Activated naive CD8-positive, alpha-beta T cell treated with anti-CD3 and anti-CD28 coated beads, Interleukin-2, amount 10 ng/mL, durations not matched to agents 7 days and 5 days (primary cell): Measurements from ENCODE around the gene CMKLR1. TPM values are rescaled to one million over a fixed set of nuclear protein-coding genes. Genes with fewer than 3 reads are reported as not detected.

ENCODE experiments used
- ATAC-seq: fragments of 150-1000 bp; cut with Tn5 transposase; one replicate; pipeline ENCODE4 v1.10.0; 2021; ENCODE audit warnings: low read depth, moderate library complexity
- POLR2A ChIA-PET: fragments of 350-600 bp; sonication (Branson Sonifier 250); formaldehyde crosslinking; loops from one replicate; lab custom pipeline; 2021; ENCODE audit warnings: antibody characterized with exemption; lab: Charles Lee
- DNase-seq: peaks from one replicate; pipeline ENCODE4 v3.0.0; 2021
- H3K27ac Mint-ChIP-seq: one replicate; pipeline ENCODE4 v1.8.0; 2022; ENCODE audit warnings: mild to moderate bottlenecking, mixed read lengths
- H3K27me3 Mint-ChIP-seq: one replicate; pipeline ENCODE4 v1.8.0; 2022; ENCODE audit warnings: mild to moderate bottlenecking, moderate library complexity, mixed read lengths
- H3K36me3 Mint-ChIP-seq: one replicate; pipeline ENCODE4 v1.8.0; 2021; ENCODE audit warnings: mild to moderate bottlenecking, mixed read lengths
- H3K4me1 Mint-ChIP-seq: one replicate; pipeline ENCODE4 v1.8.0; 2021; ENCODE audit warnings: mixed read lengths
- H3K4me3 Mint-ChIP-seq: one replicate; pipeline ENCODE4 v1.8.0; 2022; ENCODE audit warnings: mild to moderate bottlenecking, moderate library complexity, mixed read lengths
- H3K9me3 Mint-ChIP-seq: one replicate; pipeline ENCODE4 v1.8.0; 2021; ENCODE audit warnings: mixed read lengths
- total RNA-seq, 2 experiments: library from RNA; stranded (reverse); gene quantifications; one replicate each; pipeline ENCODE4 v1.2.3, GENCODE V29; 2021

CMKLR1 gene
- total RNA-seq, 2 experiments from 2014 or later, result 0.82 to 1.0 TPM

DNA sequence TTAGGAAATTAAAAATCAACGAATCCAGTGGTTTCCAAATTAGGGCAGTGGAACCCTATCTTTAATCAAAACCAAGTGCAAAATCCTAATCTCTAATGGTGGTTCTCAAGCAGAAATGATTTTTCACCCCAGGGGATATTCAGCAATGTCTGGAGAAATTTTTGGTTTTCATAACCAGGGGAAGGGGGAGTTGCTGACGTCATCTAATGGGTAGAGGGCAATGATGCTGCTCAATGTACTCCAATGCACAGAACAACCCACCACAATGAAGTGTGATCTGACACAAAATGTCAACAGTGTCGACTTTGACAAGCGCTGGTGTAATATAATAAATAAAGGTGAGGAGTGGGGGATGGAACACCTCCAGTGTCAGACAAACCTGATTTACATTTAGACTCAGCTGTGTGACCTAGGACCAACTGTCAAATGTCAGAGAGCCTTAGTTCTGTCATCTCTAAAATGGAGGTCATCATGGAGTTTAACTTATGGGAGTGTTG, 81.5 kb downstream of the CMKLR1 start:
- H3K9me3 Mint-ChIP-seq, result peaks cover 2% of the 10 kb centered on the region
- ATAC-seq, result no peak
- peaks cover 2% of the 10 kb centered on the region for H3K4me1 Mint-ChIP-seq
- H3K27me3 Mint-ChIP-seq, result peaks cover 5% of the 10 kb centered on the region
- H3K36me3 Mint-ChIP-seq, result no peaks in the 10 kb centered on the region
- no peak for DNase-seq
- H3K27ac Mint-ChIP-seq, result no peak overlapping the region
- no peak overlapping the region for H3K4me3 Mint-ChIP-seq
- POLR2A ChIA-PET, result no interaction called here

DNA sequence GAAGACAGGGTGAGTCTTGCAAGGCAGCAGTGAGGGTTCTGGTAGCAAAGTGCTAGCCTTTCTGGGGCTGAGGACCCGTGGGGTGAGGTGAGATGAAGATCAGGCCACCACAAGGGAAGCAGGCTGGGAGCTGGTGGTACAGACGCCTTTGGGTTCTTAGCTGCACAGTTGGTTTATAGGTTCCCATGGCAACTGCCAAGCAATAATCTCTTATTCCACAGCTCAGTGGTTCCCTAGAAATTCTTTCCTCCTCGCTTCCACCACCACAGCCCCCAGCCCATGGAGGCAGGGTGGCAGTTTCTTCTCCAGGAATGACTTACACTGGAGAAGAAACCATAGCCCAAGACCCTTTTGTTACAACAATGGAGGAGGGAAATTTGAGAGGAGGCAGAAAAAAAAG, 82.1 kb downstream of the CMKLR1 start:
- no peak for ATAC-seq
- H3K9me3 Mint-ChIP-seq, result peaks cover 2% of the 10 kb centered on the region
- POLR2A ChIA-PET, result no interaction called here
- peaks cover 2% of the 10 kb centered on the region for H3K4me1 Mint-ChIP-seq
- no peak overlapping the region for H3K27ac Mint-ChIP-seq
- H3K27me3 Mint-ChIP-seq, result peaks cover 5% of the 10 kb centered on the region
- no peaks in the 10 kb centered on the region for H3K36me3 Mint-ChIP-seq
- DNase-seq, result no peak
- no peak overlapping the region for H3K4me3 Mint-ChIP-seq

DNA sequence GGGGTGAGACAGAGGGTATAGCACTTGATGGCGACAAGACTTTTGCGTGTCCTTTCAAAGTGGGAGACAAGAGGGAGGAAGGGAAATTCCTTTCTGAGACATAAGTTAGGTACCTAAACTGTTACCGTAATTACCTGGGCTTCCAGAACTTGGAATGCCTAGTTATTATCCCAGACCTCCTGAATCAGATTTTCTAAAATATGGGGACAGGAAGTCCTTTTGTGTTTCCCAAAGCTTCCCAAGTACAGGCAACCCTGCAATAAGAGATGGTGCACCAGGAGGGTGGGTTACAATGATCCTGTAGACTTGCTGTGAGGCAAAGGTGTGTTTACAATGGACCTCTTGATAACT, 83.9 kb downstream of the CMKLR1 start:
- H3K27me3 Mint-ChIP-seq, result peaks cover 1% of the 10 kb centered on the region
- no peaks in the 10 kb centered on the region for H3K9me3 Mint-ChIP-seq
- no peaks in the 10 kb centered on the region for H3K36me3 Mint-ChIP-seq
- no peak overlapping the region for H3K4me3 Mint-ChIP-seq
- POLR2A ChIA-PET, result no interaction called here
- H3K4me1 Mint-ChIP-seq, result peaks cover 2% of the 10 kb centered on the region
- no peak for DNase-seq
- no peak for ATAC-seq
- H3K27ac Mint-ChIP-seq, result no peak overlapping the region

DNA sequence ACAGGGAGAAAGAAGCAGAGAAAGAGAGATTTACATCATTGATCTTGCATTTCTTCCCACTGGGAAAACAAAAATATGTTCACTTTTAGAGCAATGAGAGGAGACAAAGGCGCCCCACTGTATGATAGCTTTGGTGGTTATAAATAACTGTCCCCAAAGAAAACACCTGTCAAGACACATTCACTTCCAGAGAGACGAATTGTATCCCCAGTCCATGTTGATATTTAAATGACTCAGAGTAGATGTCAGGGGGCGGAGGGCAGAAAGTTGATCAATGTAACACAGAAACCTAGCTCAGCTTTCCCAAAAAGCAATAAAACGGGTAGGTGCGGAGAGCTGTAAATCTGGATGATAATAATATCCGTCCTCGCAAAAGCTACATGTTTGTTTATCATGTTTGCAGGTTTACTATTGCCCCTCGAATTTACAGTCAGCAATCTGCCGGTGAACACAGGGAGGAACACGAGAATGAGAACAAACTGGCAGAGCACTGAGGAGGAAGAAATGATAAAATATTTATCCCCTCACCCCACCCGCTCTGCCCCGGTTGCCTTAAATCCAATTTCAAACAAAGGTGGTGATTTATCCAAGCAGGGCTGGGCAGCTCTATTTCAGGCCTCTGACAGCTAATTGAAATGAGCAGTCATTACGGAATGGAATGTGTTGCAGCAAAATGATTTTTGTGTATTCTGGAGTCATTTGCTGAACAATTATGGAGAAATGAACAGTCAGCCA, 84.4 kb downstream of the CMKLR1 start:
- ATAC-seq (no peak), DNase-seq (no peak)
- peaks cover 2% of the 10 kb centered on the region for H3K4me1 Mint-ChIP-seq
- no peak overlapping the region for H3K4me3 Mint-ChIP-seq
- H3K27ac Mint-ChIP-seq, result no peak overlapping the region
- no peaks in the 10 kb centered on the region for H3K27me3 Mint-ChIP-seq
- no peaks in the 10 kb centered on the region for H3K9me3 Mint-ChIP-seq
- H3K36me3 Mint-ChIP-seq, result no peaks in the 10 kb centered on the region
- POLR2A ChIA-PET, result no interaction called here

DNA sequence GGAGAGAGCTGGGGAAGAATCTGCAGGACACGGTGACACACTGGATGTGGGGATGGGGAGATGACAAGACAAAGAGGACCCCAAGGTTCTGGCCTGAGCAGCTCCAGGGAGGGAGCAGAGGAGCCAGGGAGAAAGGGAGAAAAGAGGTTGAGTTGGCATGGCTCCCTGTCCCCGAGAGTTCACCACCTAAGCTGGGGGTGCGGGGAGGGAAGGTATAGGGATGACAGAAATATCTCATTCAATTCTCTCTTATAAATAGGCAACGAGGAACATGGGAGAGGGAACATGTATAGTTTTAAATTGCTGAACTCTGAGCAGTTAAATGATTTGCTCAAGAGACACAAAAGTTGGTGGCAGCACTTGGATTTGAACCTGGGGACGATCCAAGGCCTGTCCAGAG, 85.1 kb downstream of the CMKLR1 start:
- H3K36me3 Mint-ChIP-seq, result no peaks in the 10 kb centered on the region
- H3K9me3 Mint-ChIP-seq, result no peaks in the 10 kb centered on the region
- H3K4me1 Mint-ChIP-seq, result peaks cover 2% of the 10 kb centered on the region
- ATAC-seq (no peak), DNase-seq (no peak)
- POLR2A ChIA-PET, result no interaction called here
- no peak overlapping the region for H3K27ac Mint-ChIP-seq
- H3K4me3 Mint-ChIP-seq, result no peak overlapping the region
- H3K27me3 Mint-ChIP-seq, result no peaks in the 10 kb centered on the region

DNA sequence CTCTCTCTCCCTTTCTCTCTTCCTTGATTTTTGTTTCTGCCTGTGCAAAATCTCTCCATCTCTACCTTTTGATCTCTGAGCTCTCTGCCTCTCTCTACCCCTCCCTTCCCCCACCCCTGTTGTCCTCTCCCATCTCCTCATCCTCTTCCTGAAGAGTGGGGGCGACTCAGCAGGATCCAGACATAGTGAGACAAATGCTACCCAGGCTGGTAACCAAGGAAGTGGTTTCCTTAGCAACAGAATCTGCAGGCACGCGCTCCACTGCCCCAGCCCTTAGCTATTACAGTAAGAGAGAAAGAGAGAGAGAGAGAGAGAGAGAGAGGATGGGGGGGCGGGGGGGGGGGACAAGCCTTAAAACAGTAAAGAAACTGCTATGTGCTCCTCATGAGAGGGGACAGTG, 85.6 kb downstream of the CMKLR1 start:
- POLR2A ChIA-PET, result no interaction called here
- Mint-ChIP-seq H3K9me3 (no peaks in the 10 kb centered on the region), H3K4me1 (peaks cover 2% of the 10 kb centered on the region), H3K4me3 (no peak overlapping the region), H3K36me3 (no peaks in the 10 kb centered on the region), H3K27ac (no peak overlapping the region), H3K27me3 (no peaks in the 10 kb centered on the region)
- DNase-seq (no peak), ATAC-seq (no peak)

DNA sequence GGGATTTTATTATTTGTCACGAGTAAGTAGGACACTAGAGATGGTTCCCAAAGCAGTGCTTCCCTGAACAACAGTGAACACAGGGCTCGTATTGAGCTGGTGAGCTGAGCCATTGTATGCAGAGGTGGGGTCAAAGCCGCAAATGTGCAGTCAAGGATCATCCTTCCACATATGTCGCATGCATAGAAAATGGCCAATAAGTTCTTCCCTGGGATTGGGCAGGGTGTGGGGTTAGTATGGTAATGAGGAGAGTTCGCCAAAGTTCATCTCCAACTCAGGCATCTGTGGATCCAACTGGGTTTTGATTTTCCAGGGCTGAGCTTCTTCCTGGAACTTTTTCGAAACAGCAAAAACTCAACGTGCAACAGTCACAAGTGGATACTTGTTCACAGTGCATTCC, 86.6 kb downstream of the CMKLR1 start:
- no peak overlapping the region for H3K4me3 Mint-ChIP-seq
- H3K27me3 Mint-ChIP-seq, result no peaks in the 10 kb centered on the region
- H3K4me1 Mint-ChIP-seq, result peaks cover 2% of the 10 kb centered on the region
- POLR2A ChIA-PET, result no interaction called here
- H3K27ac Mint-ChIP-seq, result no peak overlapping the region
- no peak for DNase-seq
- no peak for ATAC-seq
- no peaks in the 10 kb centered on the region for H3K36me3 Mint-ChIP-seq
- H3K9me3 Mint-ChIP-seq, result no peaks in the 10 kb centered on the region

DNA sequence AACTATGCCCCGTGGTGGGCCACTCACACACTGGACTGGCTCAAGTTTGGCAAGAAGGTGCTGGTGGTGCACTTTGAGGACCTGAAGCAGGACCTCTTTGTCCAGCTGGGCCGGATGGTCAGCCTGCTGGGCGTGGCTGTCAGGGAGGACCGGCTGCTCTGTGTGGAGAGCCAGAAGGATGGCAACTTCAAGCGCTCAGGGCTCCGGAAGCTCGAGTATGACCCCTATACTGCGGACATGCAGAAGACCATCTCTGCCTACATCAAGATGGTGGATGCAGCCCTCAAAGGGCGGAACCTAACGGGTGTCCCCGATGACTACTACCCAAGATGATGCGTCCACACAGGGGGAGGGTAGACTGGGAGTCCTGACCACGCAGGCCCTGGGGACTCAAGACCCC, 91.1 kb downstream of the CMKLR1 start:
- no peaks in the 10 kb centered on the region for H3K4me1 Mint-ChIP-seq
- H3K4me3 Mint-ChIP-seq, result no peak overlapping the region
- H3K27ac Mint-ChIP-seq, result no peak overlapping the region
- ATAC-seq, result no peak
- no peaks in the 10 kb centered on the region for H3K36me3 Mint-ChIP-seq
- POLR2A ChIA-PET, result no interaction called here
- no peaks in the 10 kb centered on the region for H3K27me3 Mint-ChIP-seq
- DNase-seq, result no peak
- H3K9me3 Mint-ChIP-seq, result no peaks in the 10 kb centered on the region

DNA sequence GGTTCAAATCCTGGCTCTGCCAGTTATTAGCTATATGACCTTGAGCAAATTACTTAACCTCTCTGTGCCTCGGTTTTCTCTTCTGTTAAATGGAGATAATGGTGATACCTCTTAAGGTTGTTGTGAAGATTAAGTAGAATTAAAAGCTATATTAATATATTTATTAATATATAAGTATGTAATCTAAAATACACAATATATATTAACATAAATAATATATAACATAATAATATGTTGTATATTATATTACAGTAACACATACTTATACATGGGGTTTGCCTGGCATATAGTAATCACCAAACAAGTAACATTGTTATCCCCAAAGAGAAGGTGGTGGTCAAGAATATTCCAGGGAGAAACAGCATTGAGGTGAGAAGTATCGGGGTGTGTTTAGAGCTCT, 92.0 kb downstream of the CMKLR1 start:
- Mint-ChIP-seq H3K4me1 (no peaks in the 10 kb centered on the region), H3K36me3 (no peaks in the 10 kb centered on the region), H3K27me3 (no peaks in the 10 kb centered on the region), H3K4me3 (no peak overlapping the region), H3K27ac (no peak overlapping the region), H3K9me3 (no peaks in the 10 kb centered on the region)
- POLR2A ChIA-PET, result no interaction called here
- ATAC-seq (no peak), DNase-seq (no peak)

DNA sequence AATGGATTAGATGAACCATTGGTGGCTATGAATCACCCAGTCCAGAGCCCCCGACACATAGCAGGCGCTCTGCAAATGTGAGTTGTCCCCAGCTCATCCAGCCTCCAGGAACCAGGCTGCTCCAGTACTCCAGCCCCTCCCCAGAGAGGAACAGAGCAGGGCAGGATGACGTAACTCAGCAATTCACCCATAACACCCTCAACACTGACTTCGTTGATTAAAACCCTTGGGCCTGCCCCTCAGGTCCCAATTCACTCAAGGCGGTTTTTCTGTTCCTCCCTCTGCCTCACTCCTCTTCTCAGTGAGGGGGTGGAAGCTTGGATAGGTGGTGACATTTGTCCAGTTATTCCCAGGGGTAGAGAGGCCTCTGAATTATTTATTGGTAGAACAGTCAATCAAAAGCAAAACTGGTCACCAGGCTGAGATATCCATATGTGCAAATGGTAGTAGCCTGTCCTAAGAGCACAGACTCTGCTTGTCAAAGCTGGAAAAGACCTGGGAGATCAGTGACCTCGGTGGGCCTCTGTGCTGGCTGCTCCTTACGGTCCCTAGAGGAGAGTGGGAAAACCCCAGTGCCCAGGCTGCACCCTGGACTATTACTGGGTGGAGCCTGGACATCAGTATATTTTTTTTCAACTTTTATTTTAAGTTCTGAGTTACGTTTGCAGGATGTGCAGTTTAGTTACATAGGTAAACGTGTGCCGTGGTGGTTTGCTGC, 97.0 kb downstream of the CMKLR1 start:
- no peaks in the 10 kb centered on the region for H3K9me3 Mint-ChIP-seq
- DNase-seq (no peak), ATAC-seq (no peak)
- H3K27me3 Mint-ChIP-seq, result no peaks in the 10 kb centered on the region
- no peak overlapping the region for H3K27ac Mint-ChIP-seq
- no peaks in the 10 kb centered on the region for H3K36me3 Mint-ChIP-seq
- POLR2A ChIA-PET, result no interaction called here
- H3K4me1 Mint-ChIP-seq, result no peaks in the 10 kb centered on the region
- no peak overlapping the region for H3K4me3 Mint-ChIP-seq

DNA sequence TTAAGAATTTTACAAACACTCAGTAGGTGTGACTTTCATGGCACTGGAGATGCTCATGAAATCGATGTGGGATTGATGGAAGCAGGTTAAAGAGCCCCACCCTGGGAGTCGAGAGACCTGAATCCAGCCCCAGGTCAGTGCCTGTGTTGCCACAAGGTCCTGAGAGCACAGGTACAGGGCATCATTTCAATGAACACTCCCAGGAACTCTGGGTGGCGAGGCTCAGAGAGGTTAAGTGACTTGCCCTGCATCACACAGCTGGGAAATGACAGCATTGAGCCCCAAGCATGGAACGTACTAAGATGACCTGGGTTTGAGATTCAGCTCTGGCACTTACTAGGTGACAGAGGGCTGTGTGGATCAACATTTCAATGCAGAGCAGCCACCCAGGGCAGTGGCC, 98.2 kb downstream of the CMKLR1 start:
- POLR2A ChIA-PET, result no interaction called here
- no peak for ATAC-seq
- Mint-ChIP-seq H3K36me3 (no peaks in the 10 kb centered on the region), H3K27ac (no peak overlapping the region), H3K4me3 (no peak overlapping the region), H3K4me1 (no peaks in the 10 kb centered on the region), H3K27me3 (peaks cover 4% of the 10 kb centered on the region), H3K9me3 (no peaks in the 10 kb centered on the region)
- DNase-seq, result no peak

DNA sequence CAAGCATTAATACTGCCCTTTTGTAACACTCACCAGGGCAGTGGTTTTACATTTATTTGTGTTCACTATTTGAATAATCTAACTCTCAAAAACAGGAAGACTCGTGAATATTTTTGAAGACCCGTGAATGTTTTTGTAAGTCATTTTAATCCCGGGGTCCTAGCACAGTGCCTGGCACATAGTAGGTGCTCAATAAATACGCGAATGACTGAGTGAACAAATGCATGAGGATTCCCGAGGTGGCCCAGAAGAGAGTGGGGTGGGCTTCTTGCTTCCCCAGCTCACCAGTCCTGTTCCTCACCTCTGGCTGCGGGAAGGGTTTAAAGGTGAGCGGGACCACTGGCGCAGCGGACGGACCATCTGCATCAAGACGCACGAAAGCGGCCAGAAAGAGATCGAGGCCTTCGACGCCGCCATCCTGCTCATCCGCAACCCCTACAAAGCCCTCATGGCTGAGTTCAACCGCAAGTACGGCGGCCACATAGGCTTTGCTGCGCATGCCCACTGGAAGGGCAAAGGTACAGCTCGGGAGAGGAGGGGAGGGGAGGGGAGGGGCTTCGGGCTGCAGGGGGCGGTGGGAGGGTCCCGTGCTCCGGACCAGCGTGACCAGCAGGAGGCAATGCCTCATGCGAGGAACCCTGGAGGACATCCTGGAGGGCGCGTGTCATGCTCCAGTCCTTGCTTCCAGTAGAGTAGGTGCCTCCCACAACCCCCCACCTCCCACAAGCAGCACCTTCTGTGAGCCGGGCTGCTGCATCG, 98.9 kb downstream of the CMKLR1 start:
- Mint-ChIP-seq H3K27ac (no peak overlapping the region), H3K36me3 (no peaks in the 10 kb centered on the region)
- POLR2A ChIA-PET, result no interaction called here

DNA sequence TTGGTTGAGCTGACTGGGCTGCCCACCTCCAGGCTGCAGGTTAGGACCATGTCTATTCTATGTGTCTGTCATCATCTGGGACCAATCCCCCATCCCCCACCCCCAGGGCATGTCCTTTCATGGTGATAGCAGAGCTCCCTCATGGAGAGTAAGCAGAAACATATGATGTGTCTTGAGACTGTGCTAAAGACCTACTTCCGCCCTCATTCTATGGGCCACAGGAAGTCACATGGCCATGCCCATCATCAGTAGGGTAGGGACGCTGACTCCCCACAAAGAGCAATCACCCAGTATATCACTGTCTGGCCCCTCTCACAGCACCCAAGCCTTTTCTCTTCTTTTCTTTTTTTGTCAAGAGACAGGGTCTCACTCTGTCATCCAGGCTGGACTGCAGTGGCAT, 99.7 kb downstream of the CMKLR1 start:
- Mint-ChIP-seq H3K27ac (no peak overlapping the region), H3K4me3 (no peak overlapping the region), H3K27me3 (peaks cover 8% of the 10 kb centered on the region), H3K36me3 (no peaks in the 10 kb centered on the region), H3K4me1 (no peaks in the 10 kb centered on the region), H3K9me3 (no peaks in the 10 kb centered on the region)
- ATAC-seq, result no peak
- DNase-seq, result no peak
- POLR2A ChIA-PET, result no interaction called here

More for the DNA sequence above, 98.9 kb downstream of the CMKLR1 start:
- H3K4me1 Mint-ChIP-seq, result no peaks in the 10 kb centered on the region
- ATAC-seq (no peak), DNase-seq (no peak)
- H3K4me3 Mint-ChIP-seq, result no peak overlapping the region
- H3K27me3 Mint-ChIP-seq, result peaks cover 5% of the 10 kb centered on the region
- no peaks in the 10 kb centered on the region for H3K9me3 Mint-ChIP-seq

DNA sequence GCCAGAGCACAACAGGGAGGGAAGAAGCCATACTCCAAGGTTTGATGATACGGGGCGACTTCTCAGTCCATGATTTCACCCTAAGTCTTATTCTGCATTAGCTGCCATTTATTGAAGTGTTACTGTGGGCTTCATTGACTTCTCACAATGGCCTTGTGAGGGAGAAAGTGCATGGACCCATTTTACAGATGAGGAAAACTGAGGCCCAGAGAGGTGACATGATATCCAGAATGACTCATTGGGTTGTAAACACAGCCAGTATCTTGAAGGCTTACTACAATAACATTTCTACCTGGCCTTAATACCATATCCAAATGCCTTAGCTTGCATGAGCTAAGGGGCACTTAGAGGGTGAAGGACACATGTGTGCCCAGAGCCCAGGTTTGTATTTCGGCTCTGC, 100.6 kb downstream of the CMKLR1 start:
- Mint-ChIP-seq H3K4me1 (no peaks in the 10 kb centered on the region), H3K27me3 (peaks cover 8% of the 10 kb centered on the region), H3K36me3 (no peaks in the 10 kb centered on the region), H3K27ac (no peak overlapping the region), H3K9me3 (no peaks in the 10 kb centered on the region), H3K4me3 (no peak overlapping the region)
- no peak for DNase-seq
- POLR2A ChIA-PET, result no interaction called here
- ATAC-seq, result no peak
